H9 (cell line): ENCODE measurements around the gene HSFX2. TPM values are rescaled to one million over a fixed set of nuclear protein-coding genes. Genes with fewer than 3 reads are reported as not detected.
"Not testable (repeated sequence)": the region's sequence is repeated elsewhere in the genome, so short reads cannot be mapped to it uniquely, and the experiment has no call there.

Source experiments
- DNase-seq: peaks from one replicate; pipeline ENCODE4 v3.0.0-alpha.2; 2017
- H2AFZ ChIP-seq: one replicate; pipeline ENCODE4 v1.6.1; 2013; ENCODE audit warnings: mild to moderate bottlenecking, low read length, control low read depth, moderate library complexity
- H2AK5ac ChIP-seq: 2 replicates; pipeline ENCODE4 v1.6.1; 2013; ENCODE audit warnings: low read length, control low read depth, mixed read lengths; ENCODE audit not compliant: insufficient read length
- H2BK120ac ChIP-seq: one replicate; pipeline ENCODE4 v1.6.1; 2013; ENCODE audit warnings: low read depth, mild to moderate bottlenecking, low read length, control low read depth, inconsistent platforms; ENCODE audit not compliant: poor library complexity, severe bottlenecking
- H2BK12ac ChIP-seq: 2 replicates; pipeline ENCODE4 v1.6.1; 2013; ENCODE audit warnings: low read length, control low read depth, mixed read lengths, low read depth; ENCODE audit not compliant: insufficient read length
- H2BK15ac ChIP-seq: 2 replicates; pipeline ENCODE4 v1.6.1; 2013; ENCODE audit warnings: low read depth, low read length, control low read depth
- H2BK20ac ChIP-seq: one replicate; pipeline ENCODE4 v1.6.1; 2013; ENCODE audit warnings: low read depth, mild to moderate bottlenecking, low read length, control low read depth, inconsistent platforms; ENCODE audit not compliant: poor library complexity, severe bottlenecking
- H2BK5ac ChIP-seq: 2 replicates; pipeline ENCODE4 v1.6.1; 2013; ENCODE audit warnings: low read length, control low read depth, mixed read lengths; ENCODE audit not compliant: insufficient read length
- H3K14ac ChIP-seq: 2 replicates; pipeline ENCODE4 v1.6.1; 2013; ENCODE audit warnings: low read length, control low read depth; ENCODE audit not compliant: insufficient read depth
- H3K18ac ChIP-seq: 2 replicates; pipeline ENCODE4 v1.6.1; 2013; ENCODE audit warnings: low read depth, mild to moderate bottlenecking, mixed read lengths, low read length, control low read depth; ENCODE audit not compliant: insufficient read length
- H3K23ac ChIP-seq: 2 replicates; pipeline ENCODE4 v1.6.1; 2013; ENCODE audit warnings: low read length, control low read depth, mixed read lengths, low read depth; ENCODE audit not compliant: insufficient read length
- H3K23me2 ChIP-seq: 2 replicates; pipeline ENCODE4 v1.6.1; 2013; ENCODE audit warnings: low read depth, mild to moderate bottlenecking, mixed read lengths, low read length, control low read depth; ENCODE audit not compliant: insufficient read length, poor library complexity, severe bottlenecking
- H3K27ac ChIP-seq: 2 replicates; pipeline ENCODE4 v1.5.1; 2013; ENCODE audit warnings: low read length, control low read depth, mixed read lengths, low read depth; ENCODE audit not compliant: insufficient read length
- H3K27me3 ChIP-seq: 2 replicates; pipeline ENCODE4 v1.6.1; 2013; ENCODE audit warnings: low read length, control low read depth, inconsistent platforms; ENCODE audit not compliant: insufficient read depth
- H3K4ac ChIP-seq: 2 replicates; pipeline ENCODE4 v1.6.1; 2013; ENCODE audit warnings: low read depth, mild to moderate bottlenecking, control low read depth, inconsistent platforms, low read length, moderate library complexity
- H3K4me1 ChIP-seq: 2 replicates; pipeline ENCODE4 v1.6.1; 2013; ENCODE audit warnings: low read length, control low read depth, inconsistent platforms; ENCODE audit not compliant: insufficient read depth
- H3K4me2 ChIP-seq: 2 replicates; pipeline ENCODE4 v1.6.1; 2013; ENCODE audit warnings: low read length, control low read depth, mixed read lengths; ENCODE audit not compliant: insufficient read length, insufficient read depth
- H3K56ac ChIP-seq: 2 replicates; pipeline ENCODE4 v1.6.1; 2013; ENCODE audit warnings: low read depth, mild to moderate bottlenecking, mixed read lengths, low read length, control low read depth; ENCODE audit not compliant: insufficient read length
- H3K79me1 ChIP-seq: 2 replicates; pipeline ENCODE4 v1.6.1; 2013; ENCODE audit warnings: low read depth, mild to moderate bottlenecking, moderate library complexity, low read length, control low read depth, inconsistent platforms; ENCODE audit not compliant: insufficient read depth, poor library complexity, severe bottlenecking
- H3K79me2 ChIP-seq: 2 replicates; pipeline ENCODE4 v1.6.1; 2013; ENCODE audit warnings: low read length, control low read depth, inconsistent platforms; ENCODE audit not compliant: insufficient read depth
- H3K9ac ChIP-seq: 2 replicates; pipeline ENCODE4 v1.6.1; 2013; ENCODE audit warnings: low read length, control low read depth, mixed read lengths; ENCODE audit not compliant: insufficient read length; ENCODE audit errors: extremely low read depth
- H3K9me3 ChIP-seq: one replicate; pipeline ENCODE4 v1.6.1; 2013; ENCODE audit warnings: low read depth, low read length, inconsistent platforms; ENCODE audit not compliant: control insufficient read depth
- H3T11ph ChIP-seq: one replicate; pipeline ENCODE4 v1.6.1; 2013; ENCODE audit warnings: mild to moderate bottlenecking, low read length, control low read depth, inconsistent platforms
- H4K20me1 ChIP-seq: one replicate; pipeline ENCODE4 v1.6.1; 2013; ENCODE audit not compliant: control insufficient read depth, insufficient read length, insufficient read depth
- H4K5ac ChIP-seq: 2 replicates; pipeline ENCODE4 v1.6.1; 2013; ENCODE audit warnings: low read depth, mild to moderate bottlenecking, mixed read lengths, low read length, control low read depth; ENCODE audit not compliant: insufficient read length
- H4K8ac ChIP-seq: replicated peaks from 2 replicates; pipeline ENCODE4 v1.6.1; 2013; ENCODE audit warnings: low read length, control low read depth, mixed read lengths, low read depth; ENCODE audit not compliant: insufficient read length
- H4K91ac ChIP-seq: 2 replicates; pipeline ENCODE4 v1.6.1; 2013; ENCODE audit warnings: low read depth, mild to moderate bottlenecking, moderate library complexity, mixed read lengths, low read length, control low read depth; ENCODE audit not compliant: insufficient read length
- H3K27ac Mint-ChIP-seq, 3 experiments: 2 replicates in 2 of 3; 3 replicates in 1 of 3; pipeline ENCODE4 v1.8.0; 2020 to 2021; ENCODE audit warnings: mixed read lengths in 3 of 3, mild to moderate bottlenecking in 1 of 3, moderate library complexity in 1 of 3
- H3K27me3 Mint-ChIP-seq: 2 replicates; pipeline ENCODE4 v1.8.0; 2021; ENCODE audit warnings: low read depth, mild to moderate bottlenecking, moderate library complexity, mixed read lengths
- H3K36me3 Mint-ChIP-seq, 3 experiments: 2 replicates in 2 of 3; 3 replicates in 1 of 3; pipeline ENCODE4 v1.8.0; 2020 to 2021; ENCODE audit warnings: low read depth in 3 of 3, mixed read lengths in 3 of 3; ENCODE audit not compliant: insufficient read depth in 1 of 3
- H3K4me1 Mint-ChIP-seq, 2 experiments: 2 replicates each; pipeline ENCODE4 v1.8.0; 2020; ENCODE audit warnings: mixed read lengths in 2 of 2
- H3K4me3 Mint-ChIP-seq, 2 experiments: 2 replicates in 1 of 2; 3 replicates in 1 of 2; pipeline ENCODE4 v1.8.0; 2020 to 2021; ENCODE audit warnings: mild to moderate bottlenecking in 2 of 2, mixed read lengths in 2 of 2, moderate library complexity in 1 of 2
- H3K9me3 Mint-ChIP-seq, 2 experiments: 2 replicates in 1 of 2; 3 replicates in 1 of 2; pipeline ENCODE4 v1.8.0; 2020; ENCODE audit warnings: mild to moderate bottlenecking in 2 of 2, mixed read lengths in 2 of 2, moderate library complexity in 1 of 2
- WGBS: extraction: QIAGEN DNeasy Blood & Tissue Kit; methylation state at CpG from one replicate; pipeline ENCODE4 v1.1.7; 2013; ENCODE audit warnings: missing lambda C conversion rate, low lambda C conversion rate, mixed read lengths; ENCODE audit not compliant: insufficient read length; ENCODE audit errors: extremely low coverage; 5-methylcytosine and 5-hydroxymethylcytosine counted together
- total RNA-seq: library from RNA; stranded (reverse); gene quantifications from 2 replicates; pipeline ENCODE4 v1.2.1, GENCODE V29; 2021

The HSFX2 gene
- total RNA-seq, 1 experiment from 2014 or later, result not detected

- not testable (repeated sequence) for H3K4me2 ChIP-seq, H3K79me2 ChIP-seq, H3K4ac ChIP-seq, H3K4me1 Mint-ChIP-seq, H4K5ac ChIP-seq, H3K56ac ChIP-seq, H3K23ac ChIP-seq, H3K14ac ChIP-seq, H3K18ac ChIP-seq, H2BK5ac ChIP-seq, H3K27me3 Mint-ChIP-seq, H3K36me3 Mint-ChIP-seq, H2BK20ac ChIP-seq, H3K27ac ChIP-seq, H2BK120ac ChIP-seq, H3K79me1 ChIP-seq, H4K8ac ChIP-seq, H3K4me1 ChIP-seq, H3T11ph ChIP-seq, H3K27ac Mint-ChIP-seq, H2AK5ac ChIP-seq, H3K9ac ChIP-seq, H3K4me3 Mint-ChIP-seq, H2BK12ac ChIP-seq, H2AFZ ChIP-seq, H2BK15ac ChIP-seq, H4K20me1 ChIP-seq, DNase-seq, H3K23me2 ChIP-seq, H3K27me3 ChIP-seq, H4K91ac ChIP-seq
- peaks cover 43 to 48% of the 10 kb centered on the region in 2 experiments for H3K9me3 Mint-ChIP-seq
- WGBS, result no CpG with 5 or more reads among the region's 1 CpG
- peaks cover 16% of the 10 kb centered on the region for H3K9me3 ChIP-seq
Measured at GRCh38 chrX:149619662-149620061, 24.5 kb upstream of the HSFX2 start.
